Esophagus mucosa (tissue), 1 donor: ENCODE measurements around the gene DIPK2A. TPM values are rescaled to one million over a fixed set of nuclear protein-coding genes. Genes with fewer than 3 reads are reported as not detected.

Source experiments
- ATAC-seq: fragments of 200-7000 bp; cut with Tn5 transposase; one replicate; pipeline ENCODE4 v1.9.1; 2020
- total RNA-seq: library from RNA; stranded (reverse); gene quantifications from one replicate; pipeline ENCODE4 v1.2.4, GENCODE V29; 2023
- donor health status: DM: yes; HTN: yes; CAD: no.

DIPK2A gene
- 15.8 TPM for total RNA-seq

DNA sequence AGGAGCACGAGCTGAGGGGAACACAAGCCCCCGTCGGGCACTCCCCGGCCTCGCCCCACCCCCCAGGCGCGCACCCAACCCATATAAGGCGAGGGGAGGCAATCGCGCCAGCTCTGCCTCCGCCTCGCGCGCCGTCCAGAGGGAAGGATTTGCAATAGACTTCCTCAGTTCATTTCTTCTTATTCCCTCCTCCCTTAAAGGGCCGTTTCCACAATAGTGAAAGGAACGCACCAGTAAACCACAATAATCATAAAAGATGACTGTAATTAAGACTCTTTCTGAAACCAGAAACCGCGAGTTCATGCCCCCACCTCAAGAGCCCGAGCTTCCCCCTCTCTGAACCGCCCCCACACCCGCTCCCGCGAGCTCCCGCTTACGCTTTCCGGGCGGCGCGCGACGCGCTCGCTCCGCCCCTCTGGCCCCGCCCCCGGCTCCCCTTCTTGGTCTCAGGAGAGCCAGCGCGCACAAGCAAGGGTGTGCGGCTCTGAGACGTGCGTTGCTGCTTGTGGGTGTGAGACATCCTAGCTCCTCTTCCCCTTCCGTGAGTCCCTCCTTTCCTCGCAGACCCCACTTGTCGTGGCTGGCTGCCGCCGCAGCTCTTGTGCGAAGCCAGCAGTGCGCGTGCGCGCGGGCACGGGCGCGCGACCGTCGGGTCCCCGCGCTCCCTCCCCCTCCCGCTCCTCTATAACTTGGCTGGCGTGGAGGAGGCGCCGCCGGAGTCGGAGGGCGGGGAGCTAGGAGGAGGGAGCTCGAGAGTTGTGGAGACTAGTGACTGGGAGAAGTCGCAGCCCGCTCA lies at the start of gene DIPK2A:
Gene DIPK2A, plus strand, starts transcription at position 465 of the 796 bp plus-strand sequence. CDS start 510 bp downstream, outside the sequence.
- peak; percentile 92 for ATAC-seq

GRCh38 chr3:143924522-143925285 lies 46.9 kb upstream of the DIPK2A start:
- no peak for ATAC-seq

- ATAC-seq, result no peak
These were observed 43.6 kb upstream of the DIPK2A start for GRCh38 chr3:143928056-143928455.

- ATAC-seq, result no peak
These were observed 42.9 kb upstream of the DIPK2A start for GRCh38 chr3:143928541-143929255.

DNA sequence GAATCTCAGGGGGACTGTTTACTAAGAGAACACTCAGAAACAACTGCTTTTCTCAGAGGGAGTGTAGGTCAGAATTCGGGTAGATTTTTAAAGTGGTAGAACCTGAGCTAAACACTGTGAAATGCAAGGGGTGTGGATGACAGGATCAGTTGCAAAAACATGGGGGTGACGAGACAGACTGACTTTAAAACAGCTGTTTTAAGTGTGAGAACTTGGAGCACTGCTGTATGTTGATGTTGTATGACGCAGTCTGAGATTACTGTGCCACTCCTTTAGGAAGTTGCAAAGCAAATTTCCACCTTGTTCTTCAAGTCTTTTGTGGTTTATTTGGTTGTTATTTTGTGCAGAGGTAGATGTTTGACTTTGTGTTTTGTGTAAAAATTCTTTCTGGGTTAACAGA lies 36.8 kb upstream of the DIPK2A start:
- ATAC-seq, result no peak

DNA sequence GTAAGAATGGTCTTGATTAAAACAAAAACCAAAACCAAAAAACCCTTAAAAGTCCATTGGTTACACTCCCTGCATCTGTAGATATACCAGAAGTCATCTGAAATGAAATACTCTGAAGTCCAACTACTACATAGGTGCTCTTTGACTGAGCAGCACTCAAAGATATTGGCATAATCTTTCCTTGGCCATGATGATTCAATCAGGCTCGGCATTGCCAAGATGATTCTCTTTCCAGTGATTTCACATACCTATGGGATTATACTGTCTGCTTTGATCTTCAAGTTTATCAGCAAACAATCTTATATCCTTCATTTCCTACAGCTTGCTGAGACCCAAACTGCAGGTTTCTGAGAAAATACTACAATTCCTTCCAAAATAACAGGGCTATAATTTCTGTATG lies 35.9 kb upstream of the DIPK2A start:
- no peak for ATAC-seq

GRCh38 chr3:143950810-143951209 lies 20.8 kb upstream of the DIPK2A start:
- ATAC-seq, result no peak

DNA sequence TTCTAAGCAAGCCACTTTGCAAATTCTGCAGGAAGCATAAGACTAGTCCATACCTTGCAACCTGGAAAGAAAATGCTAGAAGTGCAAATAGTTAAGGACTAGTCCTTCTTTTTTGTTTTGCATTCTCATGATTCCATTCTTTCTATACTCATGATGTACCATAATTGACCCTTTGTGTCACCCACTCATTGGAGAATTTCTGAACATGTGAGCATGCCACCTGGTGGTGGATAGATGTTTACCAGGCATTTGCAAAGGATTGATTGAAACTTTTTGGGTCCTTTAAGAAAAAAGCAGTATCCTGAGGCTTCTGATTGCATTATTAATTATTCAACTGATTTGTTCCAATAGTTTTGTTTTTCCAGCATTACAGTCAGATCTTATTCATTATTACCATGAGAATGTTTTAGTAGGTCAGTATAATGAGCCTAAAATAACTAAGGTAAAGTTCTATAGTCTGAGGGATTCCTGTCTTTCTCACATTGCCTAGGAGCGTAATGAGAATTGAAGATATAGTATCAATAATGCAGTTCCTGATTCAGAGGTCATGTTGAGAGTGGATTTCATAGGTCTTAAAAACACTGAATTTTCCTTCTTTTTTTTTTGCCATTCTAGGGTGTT lies 20.2 kb upstream of the DIPK2A start:
- no peak for ATAC-seq

DNA sequence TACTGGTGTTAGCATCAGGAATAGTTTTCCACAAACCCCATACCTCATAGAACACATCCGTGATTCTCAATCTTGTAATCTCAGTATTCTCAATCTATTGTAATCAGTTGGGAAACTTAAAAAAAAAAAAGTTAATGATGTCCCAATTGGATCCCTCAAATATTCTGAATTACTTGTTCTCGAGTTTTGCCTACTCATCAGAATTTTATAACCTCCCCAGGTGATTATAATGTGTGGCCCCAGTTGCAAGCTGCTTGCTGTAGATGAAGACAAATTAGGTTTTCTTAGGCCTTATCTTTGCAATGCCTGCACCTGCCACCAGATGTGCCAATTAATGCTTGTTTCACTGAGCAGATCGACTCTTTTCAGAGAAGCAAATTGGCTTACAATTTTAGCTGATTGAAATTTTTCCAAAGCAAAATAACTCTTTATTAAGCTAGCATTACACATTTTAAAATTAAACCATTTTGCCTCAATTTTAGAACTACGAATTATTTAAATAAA lies 19.0 kb upstream of the DIPK2A start:
- ATAC-seq, result no peak

DNA sequence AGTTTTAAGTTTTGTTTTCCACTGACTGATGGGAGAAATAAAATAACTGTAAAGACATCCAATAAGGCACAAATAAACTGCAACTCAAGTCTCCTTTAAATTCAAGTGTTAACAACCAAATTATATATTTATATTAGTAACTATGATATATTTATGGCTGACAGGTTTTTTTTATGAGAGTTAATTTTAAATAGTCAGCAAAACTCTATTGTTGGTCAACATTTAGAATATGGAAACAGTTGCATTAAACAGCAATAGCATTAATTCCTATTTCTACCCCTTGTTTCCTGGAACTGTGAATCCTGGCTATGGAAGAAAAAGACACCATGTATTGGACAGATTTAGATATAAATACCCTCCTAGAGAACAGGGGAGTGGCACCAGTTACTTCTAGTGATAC lies 16.5 kb upstream of the DIPK2A start:
- no peak for ATAC-seq

- ATAC-seq, result no peak
These were observed 14.8 kb upstream of the DIPK2A start for GRCh38 chr3:143956838-143957237.

DNA sequence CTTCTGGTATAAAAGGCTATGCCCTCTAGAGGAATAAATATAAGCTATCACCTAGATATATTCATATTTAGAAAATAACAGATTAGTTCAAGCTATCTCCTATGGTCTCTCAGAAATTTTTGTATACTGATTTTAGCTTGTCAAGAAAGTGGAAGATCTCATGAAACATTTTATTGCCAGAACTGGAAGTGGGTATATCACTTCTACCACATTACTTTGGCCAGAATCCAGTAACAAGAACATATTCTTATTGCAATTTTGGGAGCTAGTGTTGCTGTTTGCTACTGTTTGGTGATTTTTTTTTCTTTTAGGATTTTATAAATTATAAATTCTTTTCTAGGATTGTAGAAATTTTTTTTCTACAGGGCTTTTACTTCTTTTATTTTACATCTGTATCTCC lies 14.2 kb upstream of the DIPK2A start:
- no peak for ATAC-seq

DNA sequence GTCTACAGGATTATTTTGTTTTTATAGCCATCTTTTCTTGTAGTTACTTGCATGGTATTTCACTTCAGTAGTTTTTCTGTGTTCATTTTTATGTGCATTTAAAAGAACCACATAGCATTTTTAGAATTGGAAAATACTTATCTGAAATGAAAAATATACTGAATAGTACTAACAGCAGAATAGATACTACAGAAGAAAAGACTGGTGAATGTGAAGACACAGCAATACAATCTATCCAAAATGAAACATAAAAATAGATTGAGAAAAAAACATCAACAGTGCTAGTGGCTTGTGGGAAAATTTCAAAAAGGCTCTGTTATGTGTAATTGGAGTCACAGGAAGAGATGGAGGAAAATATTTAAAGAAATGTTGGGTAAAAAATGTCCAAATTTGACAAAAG lies 12.7 kb upstream of the DIPK2A start:
- ATAC-seq, result no peak

DNA sequence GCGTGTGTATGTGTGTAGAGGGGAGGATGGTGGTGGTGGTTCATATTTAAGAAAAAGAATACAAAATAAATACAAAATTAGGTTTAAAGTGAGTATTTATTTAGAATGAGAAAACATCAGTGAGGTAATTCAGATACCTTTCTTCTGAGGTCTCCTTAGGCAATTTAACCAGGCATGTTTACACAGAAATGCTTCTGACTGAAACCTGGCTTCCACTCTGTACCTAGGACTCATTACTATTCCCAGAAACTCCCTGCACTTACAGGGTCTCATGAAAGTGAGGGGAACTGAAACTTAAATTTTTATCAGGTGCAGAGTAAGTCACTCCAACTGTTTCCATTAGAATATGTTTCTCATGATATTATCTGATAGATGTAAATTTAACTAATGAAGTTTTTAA lies 10.3 kb upstream of the DIPK2A start:
- no peak for ATAC-seq

GRCh38 chr3:143963946-143964345 lies 7.7 kb upstream of the DIPK2A start:
- ATAC-seq, result no peak

DNA sequence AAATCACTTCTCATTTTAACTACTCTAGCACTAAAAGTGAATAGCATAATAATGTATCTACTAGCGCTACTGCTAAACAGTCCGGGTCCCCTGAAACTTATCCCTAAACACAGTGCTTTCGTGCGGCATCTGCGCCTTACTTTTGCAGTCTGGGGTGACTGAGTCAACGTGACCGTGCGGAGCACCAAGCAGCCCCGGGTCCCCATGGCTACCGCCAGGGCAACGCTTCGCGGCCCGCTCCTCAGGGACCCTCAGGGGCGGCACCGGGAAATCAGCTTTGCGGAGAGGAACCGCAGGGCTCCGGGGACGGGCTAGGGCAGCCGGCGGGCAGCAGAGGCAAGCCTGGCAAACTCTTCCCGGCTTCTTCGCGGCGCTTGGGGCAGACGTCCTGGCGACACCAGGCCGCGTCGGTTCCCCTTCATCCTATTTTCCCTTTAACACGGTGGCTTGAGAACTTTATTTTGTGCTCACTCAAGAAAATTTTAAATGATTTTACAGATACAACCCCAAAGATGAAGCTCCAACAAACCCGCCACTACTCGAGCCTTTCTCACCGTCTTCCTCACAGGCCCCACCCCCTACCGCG lies 757 bp upstream of the DIPK2A start:
- ATAC-seq, result no peak

DNA sequence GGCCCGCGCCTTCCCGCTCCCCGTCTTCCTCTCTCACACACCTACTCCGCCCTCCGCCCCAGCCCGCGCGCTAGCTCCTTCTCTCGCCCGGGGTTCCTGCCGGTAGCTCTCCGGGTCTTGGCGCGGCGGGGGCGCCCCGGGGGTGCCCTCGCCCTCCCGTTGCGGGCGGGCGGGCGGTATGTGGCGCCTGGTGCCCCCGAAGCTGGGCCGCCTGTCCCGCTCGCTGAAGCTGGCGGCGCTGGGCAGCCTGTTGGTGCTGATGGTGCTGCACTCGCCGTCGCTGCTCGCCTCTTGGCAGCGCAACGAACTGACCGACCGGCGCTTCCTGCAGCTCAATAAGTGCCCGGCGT lies 507 bp downstream of the DIPK2A start:
- ATAC-seq, result peak; percentile 24

- ATAC-seq, result peak; percentile 57
These were observed 1.1 kb downstream of the DIPK2A start for GRCh38 chr3:143972505-143973258.

- ATAC-seq, result peak; percentile 37
These were observed 1.8 kb downstream of the DIPK2A start for GRCh38 chr3:143973259-143974021.
